Cerebellar nuclear complex (tissue), 1 donor: ENCODE results near the gene GSTA4.

Experiments used
- DNase-seq, 2 experiments: peaks; one replicate each; lab custom pipeline; 2025; lab: John Stamatoyannopoulos, UW

The GSTA4 gene, protein sequence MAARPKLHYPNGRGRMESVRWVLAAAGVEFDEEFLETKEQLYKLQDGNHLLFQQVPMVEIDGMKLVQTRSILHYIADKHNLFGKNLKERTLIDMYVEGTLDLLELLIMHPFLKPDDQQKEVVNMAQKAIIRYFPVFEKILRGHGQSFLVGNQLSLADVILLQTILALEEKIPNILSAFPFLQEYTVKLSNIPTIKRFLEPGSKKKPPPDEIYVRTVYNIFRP

DNA sequence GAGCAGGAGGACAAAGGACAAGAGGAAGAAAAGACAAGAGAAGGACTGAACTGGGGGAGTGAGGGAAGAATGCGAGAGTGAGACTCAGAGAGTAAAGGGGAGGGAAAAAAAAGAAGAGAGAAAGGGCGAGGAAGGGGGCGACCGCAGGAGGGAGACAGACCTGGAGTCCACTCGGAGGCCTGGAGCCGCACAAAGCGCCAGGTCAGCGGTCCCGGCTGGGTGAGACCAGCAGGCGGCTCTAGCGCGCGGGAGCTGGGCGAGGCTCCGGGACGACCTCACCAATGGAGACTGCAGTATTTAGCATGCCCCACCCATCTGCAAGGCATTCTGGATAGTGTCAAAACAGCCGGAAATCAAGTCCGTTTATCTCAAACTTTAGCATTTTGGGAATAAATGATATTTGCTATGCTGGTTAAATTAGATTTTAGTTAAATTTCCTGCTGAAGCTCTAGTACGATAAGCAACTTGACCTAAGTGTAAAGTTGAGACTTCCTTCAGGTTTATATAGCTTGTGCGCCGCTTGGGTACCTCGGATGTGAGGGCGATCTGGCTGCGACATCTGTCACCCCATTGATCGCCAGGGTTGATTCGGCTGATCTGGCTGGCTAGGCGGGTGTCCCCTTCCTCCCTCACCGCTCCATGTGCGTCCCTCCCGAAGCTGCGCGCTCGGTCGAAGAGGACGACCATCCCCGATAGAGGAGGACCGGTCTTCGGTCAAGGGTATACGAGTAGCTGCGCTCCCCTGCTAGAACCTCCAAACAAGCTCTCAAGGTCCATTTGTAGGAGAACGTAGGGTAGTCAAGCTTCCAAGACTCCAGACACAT, at the start of gene GSTA4:
GSTA4 (minus strand) TSS at position 196 of the 824 bp plus-strand sequence. CDS start 1,041 bp downstream, outside the sequence.
- DNase-seq, result peak; percentile 85 to 94

- DNase-seq, result no peak
Measured at GRCh38 chr6:53044572-53044971, 49.5 kb upstream of the GSTA4 start.

DNA sequence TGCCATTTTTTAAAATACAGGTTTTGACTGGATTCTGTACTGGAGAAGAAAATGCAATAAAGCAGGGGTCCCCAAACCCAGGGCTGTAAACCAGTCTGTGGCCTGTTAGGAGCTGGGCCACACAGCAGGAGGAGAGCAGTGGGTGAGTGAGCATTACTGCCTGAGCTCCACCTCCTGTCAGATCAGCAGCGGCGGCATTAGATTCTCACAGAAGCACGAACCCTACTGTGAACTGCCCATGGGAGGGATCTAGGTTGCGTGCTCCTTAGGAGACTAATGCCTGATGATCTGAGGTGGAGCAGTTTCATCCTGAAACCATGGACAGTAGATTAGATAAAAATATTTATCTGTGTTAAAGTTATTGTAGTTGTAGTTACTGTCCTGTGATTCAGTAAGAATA, 49.0 kb upstream of the GSTA4 start:
- DNase-seq, result no peak

DNA sequence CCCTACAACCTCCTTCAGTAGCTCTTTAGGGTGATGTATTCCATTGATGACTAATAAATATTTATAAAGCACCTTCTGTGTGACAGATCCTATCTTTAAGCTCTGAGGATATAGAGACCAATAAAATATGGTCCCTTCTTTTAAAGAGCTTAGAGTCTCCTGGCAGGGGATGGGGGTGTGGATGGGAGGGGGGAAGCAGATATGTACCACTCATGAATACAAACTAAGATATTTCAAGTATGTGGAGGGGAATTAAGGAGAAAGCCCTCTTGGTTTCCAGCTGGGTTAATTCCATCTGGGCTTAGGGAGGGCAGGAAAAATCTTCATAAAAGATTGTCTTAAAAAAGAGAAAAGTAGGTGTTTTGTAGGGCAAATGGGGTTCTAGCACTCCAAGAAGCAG, 48.5 kb upstream of the GSTA4 start:
- no peak for DNase-seq

GRCh38 chr6:53042112-53042511, 47.0 kb upstream of the GSTA4 start:
- no peak for DNase-seq

DNA sequence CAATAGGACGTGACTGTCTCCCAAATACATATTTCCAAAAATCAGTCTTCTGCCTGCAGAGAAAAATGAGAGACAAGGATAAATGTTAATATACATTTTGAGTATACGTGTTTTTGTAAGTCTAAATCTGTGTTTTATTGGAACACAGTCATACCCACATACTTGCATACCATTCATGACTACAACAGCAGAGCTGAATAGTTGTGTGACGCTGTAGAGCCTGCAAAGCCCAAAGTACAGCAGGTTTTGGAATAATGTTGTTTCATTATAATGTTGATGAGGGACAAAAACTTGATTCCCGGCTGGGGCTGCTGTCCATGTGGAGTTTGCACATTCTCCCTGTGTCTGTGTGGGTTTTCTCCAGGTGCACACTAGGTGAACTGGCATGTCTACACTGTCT, 46.3 kb upstream of the GSTA4 start:
- no peak for DNase-seq

DNA sequence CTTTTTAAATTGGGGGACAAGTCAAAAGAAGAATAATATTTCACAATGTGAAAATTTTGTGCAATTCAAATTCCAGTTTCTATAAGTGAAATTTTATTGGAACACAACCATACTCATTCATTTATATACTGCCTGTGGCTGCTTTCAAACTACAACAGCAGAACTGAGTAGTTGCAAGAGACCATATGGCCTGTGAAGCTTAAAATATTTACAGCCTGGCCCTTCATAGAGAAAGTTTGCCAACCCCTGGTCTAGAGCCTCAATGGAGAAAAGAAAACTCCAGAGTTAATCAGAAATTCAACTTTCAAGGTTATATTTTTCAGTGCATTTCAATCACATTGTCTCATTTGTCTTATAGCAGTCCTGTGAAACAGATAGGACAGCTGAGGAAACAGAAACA, 43.5 kb upstream of the GSTA4 start:
- no peak for DNase-seq

- no peak for DNase-seq
Measured at GRCh38 chr6:53038141-53038540, 43.1 kb upstream of the GSTA4 start.

DNA sequence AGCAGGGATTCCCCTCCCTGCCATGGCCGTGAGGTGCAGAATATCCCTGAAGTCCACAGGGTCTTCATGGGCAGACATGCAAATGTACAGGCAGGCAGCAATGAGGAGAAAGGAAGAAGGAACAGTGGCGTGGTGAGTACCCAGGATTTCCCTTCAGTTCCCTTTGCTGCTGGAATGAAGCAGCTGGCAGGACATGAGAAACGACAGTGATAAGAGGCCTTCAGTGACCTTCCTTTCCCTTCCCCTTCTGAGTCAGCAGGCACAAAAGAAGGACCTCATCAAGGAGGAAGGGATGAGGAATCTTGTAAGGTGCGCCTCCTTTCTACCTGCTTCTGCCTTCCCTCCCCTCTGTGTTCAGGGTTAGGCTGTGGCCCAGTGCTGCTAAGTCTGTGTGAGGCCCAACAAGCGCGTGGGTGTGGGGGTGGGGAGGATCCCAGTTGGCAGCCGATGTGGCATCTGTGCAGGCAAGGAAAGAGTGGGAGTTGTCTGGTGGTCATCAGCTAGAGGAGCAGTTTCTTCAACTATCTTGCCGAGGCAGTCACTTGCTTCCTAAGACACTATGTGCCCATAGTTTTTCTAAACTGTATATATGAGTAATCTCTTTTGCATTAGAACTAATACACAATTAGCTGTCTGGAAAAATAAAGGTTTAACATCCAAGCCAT, 40.6 kb upstream of the GSTA4 start:
- DNase-seq, result no peak

GRCh38 chr6:53033764-53034163, 38.7 kb upstream of the GSTA4 start:
- DNase-seq, result no peak

DNA sequence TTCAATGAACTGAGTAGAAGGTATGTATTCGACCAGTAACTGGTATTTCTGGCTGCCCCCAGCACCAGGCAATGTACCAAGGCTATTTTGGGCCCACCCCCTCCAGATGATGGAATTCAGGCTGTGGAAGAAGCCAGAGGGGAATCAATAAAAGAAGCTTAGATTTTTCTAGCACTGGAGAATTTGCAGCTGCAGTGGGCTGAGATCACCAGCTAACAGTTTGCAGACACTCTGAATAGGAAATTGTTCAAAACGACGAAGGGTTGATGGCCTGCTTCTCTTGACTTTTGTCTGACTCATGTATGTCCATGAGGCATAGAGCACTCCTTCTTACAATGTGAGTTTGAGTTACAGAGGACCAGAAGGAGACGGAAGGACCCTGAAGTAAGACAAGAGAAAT, 37.8 kb upstream of the GSTA4 start:
- DNase-seq, result no peak

DNA sequence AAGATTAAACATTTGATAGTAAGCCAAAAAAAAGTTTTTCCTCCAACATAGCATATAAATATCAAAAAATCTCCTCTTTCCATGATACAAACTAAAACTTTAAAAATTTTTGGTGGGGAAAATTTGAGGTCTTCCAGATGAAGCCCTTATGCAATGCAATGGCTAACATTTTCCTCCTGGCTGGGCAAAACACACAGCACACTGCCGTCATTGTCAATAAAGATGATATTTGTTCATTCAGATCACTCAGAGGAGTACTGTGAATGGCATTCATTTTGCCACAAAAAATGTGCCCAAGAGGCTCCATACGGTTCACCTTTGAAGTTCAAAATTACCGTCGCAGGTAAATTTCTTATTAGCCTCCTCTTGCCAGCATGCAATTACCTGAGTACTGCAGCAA, 36.2 kb upstream of the GSTA4 start:
- DNase-seq, result no peak

- DNase-seq, result no peak
Measured at GRCh38 chr6:53029761-53030160, 34.7 kb upstream of the GSTA4 start.

GRCh38 chr6:53029257-53029656, 34.2 kb upstream of the GSTA4 start:
- DNase-seq, result no peak

DNA sequence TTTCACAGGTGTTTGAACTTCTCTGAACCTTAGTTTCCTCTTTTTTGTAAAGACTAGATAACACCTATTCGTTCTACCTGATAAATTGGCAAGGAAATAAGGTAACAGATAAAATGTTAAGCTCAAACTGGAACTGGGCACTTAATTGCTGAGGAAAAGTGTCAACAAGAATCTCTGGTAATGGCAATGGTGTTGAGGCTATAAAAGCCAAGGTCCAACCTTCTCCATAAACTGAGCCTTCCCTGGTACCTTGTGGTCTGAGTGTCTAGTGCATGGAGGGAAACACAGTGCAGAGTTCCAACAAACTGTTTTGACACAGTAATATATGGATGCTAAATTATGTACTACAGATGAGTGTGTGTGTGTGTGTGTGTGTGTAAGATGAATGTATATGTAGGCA, 33.4 kb upstream of the GSTA4 start:
- no peak for DNase-seq

- DNase-seq, result no peak
Measured at GRCh38 chr6:53027131-53027718, 32.1 kb upstream of the GSTA4 start.

GRCh38 chr6:53026526-53026925, 31.4 kb upstream of the GSTA4 start:
- DNase-seq, result no peak

GRCh38 chr6:53023323-53023722, 28.2 kb upstream of the GSTA4 start:
- DNase-seq, result no peak

GRCh38 chr6:53020005-53020744, 25.1 kb upstream of the GSTA4 start:
- no peak for DNase-seq

- DNase-seq, result no peak
Measured at GRCh38 chr6:53018446-53018845, 23.4 kb upstream of the GSTA4 start.

GRCh38 chr6:53015486-53015885, 20.4 kb upstream of the GSTA4 start:
- DNase-seq, result no peak

- DNase-seq, result no peak
Measured at GRCh38 chr6:53014744-53015143, 19.7 kb upstream of the GSTA4 start.
